ENCODE results near the gene TAX1BP3. TPM values are rescaled to one million over a fixed set of nuclear protein-coding genes. Genes with fewer than 3 reads are reported as not detected.

TAX1BP3 gene
- total RNA-seq, 2 experiments from 2014 or later, result 6.0 to 6.6 TPM

GRCh38 chr17:3635474-3636153 lies 32.8 kb downstream of the TAX1BP3 start:
- TF ChIP-seq, protein P1, sequence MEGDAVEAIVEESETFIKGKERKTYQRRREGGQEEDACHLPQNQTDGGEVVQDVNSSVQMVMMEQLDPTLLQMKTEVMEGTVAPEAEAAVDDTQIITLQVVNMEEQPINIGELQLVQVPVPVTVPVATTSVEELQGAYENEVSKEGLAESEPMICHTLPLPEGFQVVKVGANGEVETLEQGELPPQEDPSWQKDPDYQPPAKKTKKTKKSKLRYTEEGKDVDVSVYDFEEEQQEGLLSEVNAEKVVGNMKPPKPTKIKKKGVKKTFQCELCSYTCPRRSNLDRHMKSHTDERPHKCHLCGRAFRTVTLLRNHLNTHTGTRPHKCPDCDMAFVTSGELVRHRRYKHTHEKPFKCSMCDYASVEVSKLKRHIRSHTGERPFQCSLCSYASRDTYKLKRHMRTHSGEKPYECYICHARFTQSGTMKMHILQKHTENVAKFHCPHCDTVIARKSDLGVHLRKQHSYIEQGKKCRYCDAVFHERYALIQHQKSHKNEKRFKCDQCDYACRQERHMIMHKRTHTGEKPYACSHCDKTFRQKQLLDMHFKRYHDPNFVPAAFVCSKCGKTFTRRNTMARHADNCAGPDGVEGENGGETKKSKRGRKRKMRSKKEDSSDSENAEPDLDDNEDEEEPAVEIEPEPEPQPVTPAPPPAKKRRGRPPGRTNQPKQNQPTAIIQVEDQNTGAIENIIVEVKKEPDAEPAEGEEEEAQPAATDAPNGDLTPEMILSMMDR (IDR thresholded peaks at IDR 0.05), result no peak
- ATAC-seq (ENCODE audit: poor library complexity), result peak; percentile 15

GRCh38 chr17:3632287-3632686 lies 36.1 kb downstream of the TAX1BP3 start:
- no peaks in the 10 kb centered on the region for H3K9me3 Mint-ChIP-seq
- H3K27me3 Mint-ChIP-seq, result no peaks in the 10 kb centered on the region
- Histone ChIP-seq H3K9me3 (ENCODE audit: control insufficient read depth in 1 of 2, insufficient read depth in 1 of 2, low read length in 2 of 2) (no peaks in the 10 kb centered on the region), H3K36me3 (ENCODE audit: insufficient read depth, low read length) (peaks cover 25% of the 10 kb centered on the region), H3K4me3 (ENCODE audit: low read length) (no peak overlapping the region), H3K27me3 (ENCODE audit: control insufficient read depth in 1 of 2, insufficient read depth in 2 of 2, low read length in 2 of 2) (no peaks in the 10 kb centered on the region), H3K27ac (ENCODE audit: low read depth in 1 of 2, low read length in 2 of 2) (no peak overlapping the region), H3K4me1 (ENCODE audit: insufficient read depth, low read length) (peaks cover 21% of the 10 kb centered on the region)
- ATAC-seq (ENCODE audit: poor library complexity) (no peak), DNase-seq (no peak)
- H3K27ac Mint-ChIP-seq, result no peak overlapping the region
- H3K4me3 Mint-ChIP-seq, result no peak overlapping the region
- peaks cover 15% of the 10 kb centered on the region for H3K4me1 Mint-ChIP-seq (ENCODE audit: low read depth)
- intact Hi-C loops (cut with DNase I, micrococcal nuclease), result loop anchor here in 1 of 2 experiments (10.0 kb wide), 1 partner anchor 917 kb away; the partner anchor contains the start of gene CLUH
- POLR2A ChIA-PET, result no interaction called here
- CTCF ChIA-PET, result interaction anchor here (0.6 kb wide), 1 partner anchor 130 kb away, joined by 3 read pairs; no protein-coding TSS in a partner anchor
- TF ChIP-seq, protein P1 (IDR thresholded peaks at IDR 0.05), result no peak
- H3K36me3 Mint-ChIP-seq (ENCODE audit: low read depth), result peaks cover 41% of the 10 kb centered on the region

More at GRCh38 chr17:3635474-3636153, 32.8 kb downstream of the TAX1BP3 start:
- no peaks in the 10 kb centered on the region for H3K27me3 ChIP-seq (ENCODE audit: control insufficient read depth in 1 of 2, insufficient read depth in 2 of 2, low read length in 2 of 2)
- peak overlapping the region in 1 of 2 donors; percentile 93 for H3K27ac ChIP-seq (ENCODE audit: low read depth in 1 of 2, low read length in 2 of 2)
- H3K4me3 ChIP-seq (ENCODE audit: low read length), result peak overlapping the region; percentile 80
- Mint-ChIP-seq H3K4me1 (ENCODE audit: low read depth) (peaks cover 21% of the 10 kb centered on the region), H3K9me3 (no peaks in the 10 kb centered on the region), H3K27ac (peak overlapping the region; percentile 99), H3K27me3 (no peaks in the 10 kb centered on the region), H3K4me3 (peak overlapping the region; percentile 98), H3K36me3 (ENCODE audit: low read depth) (peaks cover 18% of the 10 kb centered on the region)
- ChIA-PET POLR2A (interaction anchor here (1.0 to 2.3 kb wide), 11 partner anchors 8 to 925 kb away, joined by 3 to 17 read pairs (median 8); partner anchors contain the start of genes CYB5D2, EMC6, NCBP3 and P2RX5), CTCF (interaction anchor here (1.1 to 1.3 kb wide), 4 partner anchors 14 to 587 kb away, joined by 3 to 6 read pairs (median 4); partner anchors contain the start of gene NCBP3)
- H3K36me3 ChIP-seq (ENCODE audit: insufficient read depth, low read length), result no peaks in the 10 kb centered on the region
- H3K9me3 ChIP-seq (ENCODE audit: control insufficient read depth in 1 of 2, insufficient read depth in 1 of 2, low read length in 2 of 2), result no peaks in the 10 kb centered on the region
- H3K4me1 ChIP-seq (ENCODE audit: insufficient read depth, low read length), result peaks cover 27% of the 10 kb centered on the region
- intact Hi-C loops (cut with DNase I, micrococcal nuclease), result loop anchor here (1.0 to 10.0 kb wide), 4 partner anchors 33 to 921 kb away; partner anchors contain the start of genes CLUH (in 1 of the 2), EMC6 (in 1 of the 2), NCBP3 (in 1 of the 2) and TAX1BP3 (in 1 of the 2)
- DNase-seq, result peak in 1 of 14 experiments; percentile 2

DNA sequence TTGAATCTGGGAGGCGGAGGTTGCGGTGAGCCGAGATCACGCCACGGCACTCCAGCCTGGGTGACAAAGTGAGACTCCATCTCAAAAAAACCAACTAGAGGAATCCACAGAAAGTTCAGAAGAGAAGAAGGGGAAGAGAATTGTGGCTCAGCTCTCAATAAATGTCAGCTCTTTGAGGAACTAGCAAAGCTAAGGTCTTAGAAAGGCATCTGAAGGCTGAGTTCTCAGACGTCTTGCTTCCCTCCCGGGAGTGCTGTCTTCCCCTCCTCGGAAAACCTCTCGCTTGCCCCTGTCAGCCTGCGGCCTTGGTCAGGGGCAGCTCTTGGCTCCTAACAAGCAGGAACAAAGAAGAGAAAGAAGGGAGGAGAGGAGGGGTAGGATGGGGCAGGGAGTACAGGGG lies 37.6 kb downstream of the TAX1BP3 start:
- ChIA-PET POLR2A (interaction anchor here (0.6 kb wide), 1 partner anchor 467 kb away, joined by 3 read pairs; no protein-coding TSS in a partner anchor), CTCF (no interaction called here)
- TF ChIP-seq, protein P1 (IDR thresholded peaks at IDR 0.05), result no peak
- Histone ChIP-seq H3K27me3 (ENCODE audit: control insufficient read depth in 1 of 2, insufficient read depth in 2 of 2, low read length in 2 of 2) (no peaks in the 10 kb centered on the region), H3K4me1 (ENCODE audit: insufficient read depth, low read length) (peaks cover 16% of the 10 kb centered on the region), H3K4me3 (ENCODE audit: low read length) (no peak overlapping the region), H3K36me3 (ENCODE audit: insufficient read depth, low read length) (peaks cover 29% of the 10 kb centered on the region), H3K27ac (ENCODE audit: low read depth in 1 of 2, low read length in 2 of 2) (no peak overlapping the region), H3K9me3 (ENCODE audit: control insufficient read depth in 1 of 2, insufficient read depth in 1 of 2, low read length in 2 of 2) (no peaks in the 10 kb centered on the region)
- H3K4me3 Mint-ChIP-seq, result no peak overlapping the region
- DNase-seq, result no peak
- peaks cover 49% of the 10 kb centered on the region for H3K36me3 Mint-ChIP-seq (ENCODE audit: low read depth)
- H3K27me3 Mint-ChIP-seq, result no peaks in the 10 kb centered on the region
- H3K27ac Mint-ChIP-seq, result no peak overlapping the region
- H3K4me1 Mint-ChIP-seq (ENCODE audit: low read depth), result peaks cover 12% of the 10 kb centered on the region
- H3K9me3 Mint-ChIP-seq, result no peaks in the 10 kb centered on the region
- intact Hi-C loops (cut with DNase I, micrococcal nuclease), result loop anchor here in 1 of 2 experiments (10.0 kb wide), 1 partner anchor 916 kb away; the partner anchor contains the start of gene CLUH
- no peak for ATAC-seq (ENCODE audit: poor library complexity)
